ENCODE data around the gene PEPD. TPM values are rescaled to one million over a fixed set of nuclear protein-coding genes. Genes with fewer than 3 reads are reported as not detected.

PEPD gene
- polyA plus RNA-seq, 6 donors from 2014 or later: 83.7 to 143 (median 95.4) TPM

- no peaks in the 10 kb centered on the region for H3K4me1 Mint-ChIP-seq
- no peaks in the 10 kb centered on the region for H3K27me3 Mint-ChIP-seq
- H3K36me3 Mint-ChIP-seq: no peaks in the 10 kb centered on the region
- no peaks in the 10 kb centered on the region for H3K9me3 Mint-ChIP-seq
- peak; percentile 57 for DNase-seq
- H3K27ac Mint-ChIP-seq: no peak overlapping the region
- ATAC-seq (ENCODE audit: low read depth in 2 of 2): peak; percentile 58 to 76
- H3K4me3 Mint-ChIP-seq: no peak overlapping the region
Measured at GRCh38 chr19:33406521-33407139, 115.0 kb downstream of the PEPD start.

- ATAC-seq (ENCODE audit: low read depth in 2 of 2) (no peak), DNase-seq (no peak)
- H3K27me3 Mint-ChIP-seq: no peaks in the 10 kb centered on the region
- no peaks in the 10 kb centered on the region for H3K4me1 Mint-ChIP-seq
- H3K9me3 Mint-ChIP-seq: no peaks in the 10 kb centered on the region
- H3K4me3 Mint-ChIP-seq: no peak overlapping the region
- no peaks in the 10 kb centered on the region for H3K36me3 Mint-ChIP-seq
- peak overlapping the region in 1 of 6 donors; percentile 78 for H3K27ac Mint-ChIP-seq
Measured at GRCh38 chr19:33405553-33406461, 115.8 kb downstream of the PEPD start.

- H3K4me1 Mint-ChIP-seq: no peaks in the 10 kb centered on the region
- H3K27me3 Mint-ChIP-seq: no peaks in the 10 kb centered on the region
- H3K9me3 Mint-ChIP-seq: no peaks in the 10 kb centered on the region
- no peak overlapping the region for H3K4me3 Mint-ChIP-seq
- no peak for DNase-seq
- H3K27ac Mint-ChIP-seq: no peak overlapping the region
- ATAC-seq (ENCODE audit: low read depth in 2 of 2): no peak
- no peaks in the 10 kb centered on the region for H3K36me3 Mint-ChIP-seq
Measured at GRCh38 chr19:33405254-33405552, 116.4 kb downstream of the PEPD start.

GRCh38 chr19:33404506-33405253 lies 116.9 kb downstream of the PEPD start:
- Mint-ChIP-seq H3K36me3 (no peaks in the 10 kb centered on the region), H3K9me3 (no peaks in the 10 kb centered on the region), H3K4me1 (no peaks in the 10 kb centered on the region), H3K27ac (peak overlapping the region in 1 of 6 donors; percentile 67), H3K27me3 (no peaks in the 10 kb centered on the region), H3K4me3 (no peak overlapping the region)
- ATAC-seq (ENCODE audit: low read depth in 2 of 2): no peak
- DNase-seq: no peak

GRCh38 chr19:33403973-33404304 lies 117.7 kb downstream of the PEPD start:
- Mint-ChIP-seq H3K27ac (peak overlapping the region in 1 of 6 donors; percentile 70), H3K36me3 (no peaks in the 10 kb centered on the region), H3K27me3 (no peaks in the 10 kb centered on the region), H3K4me1 (no peaks in the 10 kb centered on the region), H3K9me3 (no peaks in the 10 kb centered on the region), H3K4me3 (no peak overlapping the region)
- ATAC-seq (ENCODE audit: low read depth in 2 of 2) (no peak), DNase-seq (no peak)

GRCh38 chr19:33403221-33403972 lies 118.2 kb downstream of the PEPD start:
- DNase-seq (no peak), ATAC-seq (ENCODE audit: low read depth in 2 of 2) (no peak)
- H3K36me3 Mint-ChIP-seq: no peaks in the 10 kb centered on the region
- H3K27ac Mint-ChIP-seq: no peak overlapping the region
- H3K9me3 Mint-ChIP-seq: no peaks in the 10 kb centered on the region
- H3K27me3 Mint-ChIP-seq: no peaks in the 10 kb centered on the region
- H3K4me1 Mint-ChIP-seq: no peaks in the 10 kb centered on the region
- peak overlapping the region in 1 of 8 donors; percentile 25 for H3K4me3 Mint-ChIP-seq

- Mint-ChIP-seq H3K27ac (no peak overlapping the region), H3K9me3 (no peaks in the 10 kb centered on the region), H3K36me3 (no peaks in the 10 kb centered on the region), H3K4me1 (no peaks in the 10 kb centered on the region), H3K4me3 (no peak overlapping the region), H3K27me3 (no peaks in the 10 kb centered on the region)
- ATAC-seq (ENCODE audit: low read depth in 2 of 2) (no peak), DNase-seq (no peak)
Measured at GRCh38 chr19:33402421-33403220, 119.0 kb downstream of the PEPD start.

- Mint-ChIP-seq H3K36me3 (no peaks in the 10 kb centered on the region), H3K4me1 (no peaks in the 10 kb centered on the region), H3K27me3 (no peaks in the 10 kb centered on the region), H3K9me3 (no peaks in the 10 kb centered on the region), H3K4me3 (no peak overlapping the region), H3K27ac (no peak overlapping the region)
- ATAC-seq (ENCODE audit: low read depth in 2 of 2) (no peak), DNase-seq (no peak)
Measured at GRCh38 chr19:33401683-33402420, 119.7 kb downstream of the PEPD start.

- Mint-ChIP-seq H3K27ac (no peak overlapping the region), H3K9me3 (no peaks in the 10 kb centered on the region), H3K4me1 (no peaks in the 10 kb centered on the region), H3K36me3 (no peaks in the 10 kb centered on the region), H3K27me3 (no peaks in the 10 kb centered on the region), H3K4me3 (no peak overlapping the region)
- DNase-seq: no peak
- no peak for ATAC-seq (ENCODE audit: low read depth in 2 of 2)
Measured at GRCh38 chr19:33400856-33401682, 120.5 kb downstream of the PEPD start.

GRCh38 chr19:33399745-33400681 lies 121.6 kb downstream of the PEPD start:
- Mint-ChIP-seq H3K9me3 (no peaks in the 10 kb centered on the region), H3K4me1 (no peaks in the 10 kb centered on the region), H3K27ac (peak overlapping the region in 1 of 6 donors; percentile 55), H3K4me3 (no peak overlapping the region), H3K27me3 (no peaks in the 10 kb centered on the region), H3K36me3 (no peaks in the 10 kb centered on the region)
- DNase-seq (no peak), ATAC-seq (ENCODE audit: low read depth in 2 of 2) (no peak)
